MG63 (cell line): ENCODE data around the gene SLC1A1. TPM values are rescaled to one million over a fixed set of nuclear protein-coding genes. Genes with fewer than 3 reads are reported as not detected.
A peak's percentile ranks its signal among the peaks of the same experiment; 100 is the strongest.

Experiments used
- DNase-seq: peaks from one replicate; pipeline ENCODE4 v3.0.0-alpha.2; 2020
- H3K27me3 ChIP-seq: fragments of 250-450 bp; sonication (Bioruptor Pico); 2 replicates; pipeline ENCODE4 v1.5.1; 2020; ENCODE audit warnings: mild to moderate bottlenecking, moderate library complexity
- H3K36me3 ChIP-seq: fragments of 250-450 bp; sonication (Bioruptor Pico); 2 replicates; pipeline ENCODE4 v1.5.1; 2020; ENCODE audit warnings: mild to moderate bottlenecking, moderate library complexity
- H3K4me3 ChIP-seq: fragments of 250-450 bp; sonication (Bioruptor Pico); 2 replicates; pipeline ENCODE4 v1.5.1; 2020; ENCODE audit warnings: mild to moderate bottlenecking, moderate library complexity
- H3K9me3 ChIP-seq: fragments of 250-450 bp; sonication (Bioruptor Pico); 2 replicates; pipeline ENCODE4 v1.5.1; 2020; ENCODE audit warnings: mild to moderate bottlenecking, moderate library complexity
- total RNA-seq: library from RNA; depleted of rRNA; stranded (reverse); fragments of >200 nt; shearing (Covaris generic); gene quantifications from 2 replicates; pipeline ENCODE4 v1.2.3, GENCODE V29; 2014; ENCODE audit warnings: low replicate concordance

The SLC1A1 gene
- total RNA-seq, 1 experiment from 2014 or later = 1.3 TPM

- H3K4me3 ChIP-seq = no peak overlapping the region
- no peaks in the 10 kb centered on the region for H3K36me3 ChIP-seq
- H3K9me3 ChIP-seq = no peaks in the 10 kb centered on the region
- no peaks in the 10 kb centered on the region for H3K27me3 ChIP-seq
- peak; percentile 23 for DNase-seq
Observed at GRCh38 chr9:4555236-4555635, 65.0 kb downstream of the SLC1A1 start.

- Histone ChIP-seq H3K27me3 (no peaks in the 10 kb centered on the region), H3K9me3 (no peaks in the 10 kb centered on the region), H3K36me3 (no peaks in the 10 kb centered on the region), H3K4me3 (no peak overlapping the region)
- no peak for DNase-seq
Observed at GRCh38 chr9:4558371-4558998, 68.2 kb downstream of the SLC1A1 start.

- DNase-seq = no peak
- Histone ChIP-seq H3K9me3 (no peaks in the 10 kb centered on the region), H3K27me3 (no peaks in the 10 kb centered on the region), H3K36me3 (no peaks in the 10 kb centered on the region), H3K4me3 (no peak overlapping the region)
Observed at GRCh38 chr9:4559261-4560182, 69.3 kb downstream of the SLC1A1 start.

GRCh38 chr9:4563105-4563504 is 72.8 kb downstream of the SLC1A1 start:
- H3K4me3 ChIP-seq = no peak overlapping the region
- H3K27me3 ChIP-seq = no peaks in the 10 kb centered on the region
- no peaks in the 10 kb centered on the region for H3K36me3 ChIP-seq
- no peak for DNase-seq
- no peaks in the 10 kb centered on the region for H3K9me3 ChIP-seq

GRCh38 chr9:4566806-4567205 is 76.5 kb downstream of the SLC1A1 start:
- Histone ChIP-seq H3K4me3 (no peak overlapping the region), H3K27me3 (no peaks in the 10 kb centered on the region), H3K9me3 (no peaks in the 10 kb centered on the region), H3K36me3 (no peaks in the 10 kb centered on the region)
- DNase-seq = no peak

GRCh38 chr9:4567601-4568000 is 77.3 kb downstream of the SLC1A1 start:
- no peak for DNase-seq
- no peaks in the 10 kb centered on the region for H3K36me3 ChIP-seq
- H3K9me3 ChIP-seq = no peaks in the 10 kb centered on the region
- no peaks in the 10 kb centered on the region for H3K27me3 ChIP-seq
- no peak overlapping the region for H3K4me3 ChIP-seq

GRCh38 chr9:4569101-4569500 is 78.8 kb downstream of the SLC1A1 start:
- H3K27me3 ChIP-seq = no peaks in the 10 kb centered on the region
- no peaks in the 10 kb centered on the region for H3K36me3 ChIP-seq
- no peaks in the 10 kb centered on the region for H3K9me3 ChIP-seq
- H3K4me3 ChIP-seq = no peak overlapping the region
- no peak for DNase-seq

GRCh38 chr9:4572184-4572826 is 82.0 kb downstream of the SLC1A1 start:
- H3K9me3 ChIP-seq = no peaks in the 10 kb centered on the region
- H3K4me3 ChIP-seq = no peak overlapping the region
- no peaks in the 10 kb centered on the region for H3K36me3 ChIP-seq
- H3K27me3 ChIP-seq = no peaks in the 10 kb centered on the region
- DNase-seq = no peak

GRCh38 chr9:4573176-4573575 is 82.9 kb downstream of the SLC1A1 start:
- Histone ChIP-seq H3K27me3 (no peaks in the 10 kb centered on the region), H3K4me3 (no peak overlapping the region), H3K36me3 (no peaks in the 10 kb centered on the region), H3K9me3 (no peaks in the 10 kb centered on the region)
- DNase-seq = no peak

GRCh38 chr9:4573634-4574389 is 83.5 kb downstream of the SLC1A1 start:
- Histone ChIP-seq H3K4me3 (no peak overlapping the region), H3K27me3 (no peaks in the 10 kb centered on the region), H3K9me3 (no peaks in the 10 kb centered on the region), H3K36me3 (no peaks in the 10 kb centered on the region)
- DNase-seq = no peak

GRCh38 chr9:4574657-4575243 is 84.5 kb downstream of the SLC1A1 start:
- Histone ChIP-seq H3K27me3 (no peaks in the 10 kb centered on the region), H3K36me3 (no peaks in the 10 kb centered on the region), H3K9me3 (no peaks in the 10 kb centered on the region), H3K4me3 (no peak overlapping the region)
- no peak for DNase-seq

GRCh38 chr9:4575997-4576396 is 85.7 kb downstream of the SLC1A1 start:
- Histone ChIP-seq H3K4me3 (no peak overlapping the region), H3K36me3 (no peaks in the 10 kb centered on the region), H3K27me3 (no peaks in the 10 kb centered on the region), H3K9me3 (no peaks in the 10 kb centered on the region)
- no peak for DNase-seq

- no peak for DNase-seq
- Histone ChIP-seq H3K36me3 (no peaks in the 10 kb centered on the region), H3K4me3 (no peak overlapping the region), H3K9me3 (no peaks in the 10 kb centered on the region), H3K27me3 (no peaks in the 10 kb centered on the region)
Observed at GRCh38 chr9:4576448-4576847, 86.2 kb downstream of the SLC1A1 start.

GRCh38 chr9:4579001-4579400 is 88.7 kb downstream of the SLC1A1 start:
- no peaks in the 10 kb centered on the region for H3K27me3 ChIP-seq
- no peaks in the 10 kb centered on the region for H3K9me3 ChIP-seq
- no peak overlapping the region for H3K4me3 ChIP-seq
- no peaks in the 10 kb centered on the region for H3K36me3 ChIP-seq
- no peak for DNase-seq

- Histone ChIP-seq H3K9me3 (no peaks in the 10 kb centered on the region), H3K36me3 (no peaks in the 10 kb centered on the region), H3K27me3 (no peaks in the 10 kb centered on the region), H3K4me3 (no peak overlapping the region)
- peak; percentile 1 for DNase-seq
Observed at GRCh38 chr9:4581035-4581760, 90.9 kb downstream of the SLC1A1 start.
